Adipocyte (in vitro differentiated cells): ENCODE data around the gene SIGLEC7.
A peak's percentile ranks its signal among the peaks of the same experiment; 100 is the strongest.
"Not testable (repeated sequence)": the region's sequence is repeated elsewhere in the genome, so short reads cannot be mapped to it uniquely, and the experiment has no call there.

Experiments
- DNase-seq: peaks from one replicate; pipeline ENCODE4 v3.0.0-alpha.2; 2015; ENCODE audit warnings: low read depth
- H3K27me3 ChIP-seq: replicated peaks from 2 replicates; pipeline ENCODE4 v1.7.0; 2013; ENCODE audit warnings: mild to moderate bottlenecking, low read length, moderate library complexity; ENCODE audit not compliant: control insufficient read depth, insufficient read depth
- H3K36me3 ChIP-seq: 2 replicates; pipeline ENCODE4 v1.7.0; 2013; ENCODE audit warnings: low read length, mild to moderate bottlenecking, moderate library complexity; ENCODE audit not compliant: control insufficient read depth, insufficient read depth, severe bottlenecking
- H3K4me1 ChIP-seq: 2 replicates; pipeline ENCODE4 v1.7.0; 2013; ENCODE audit warnings: mild to moderate bottlenecking, low read length, moderate library complexity; ENCODE audit not compliant: control insufficient read depth, insufficient read depth
- H3K4me3 ChIP-seq: 2 replicates; pipeline ENCODE4 v1.7.0; 2013; ENCODE audit warnings: mild to moderate bottlenecking, low read length, moderate library complexity
- H3K9ac ChIP-seq: 2 replicates; pipeline ENCODE4 v1.7.0; 2013; ENCODE audit warnings: mild to moderate bottlenecking, low read length, moderate library complexity
- H3K9me3 ChIP-seq: 2 replicates; pipeline ENCODE4 v1.7.0; 2013; ENCODE audit warnings: mild to moderate bottlenecking, low read length, moderate library complexity; ENCODE audit not compliant: control insufficient read depth

The SIGLEC7 gene

DNA sequence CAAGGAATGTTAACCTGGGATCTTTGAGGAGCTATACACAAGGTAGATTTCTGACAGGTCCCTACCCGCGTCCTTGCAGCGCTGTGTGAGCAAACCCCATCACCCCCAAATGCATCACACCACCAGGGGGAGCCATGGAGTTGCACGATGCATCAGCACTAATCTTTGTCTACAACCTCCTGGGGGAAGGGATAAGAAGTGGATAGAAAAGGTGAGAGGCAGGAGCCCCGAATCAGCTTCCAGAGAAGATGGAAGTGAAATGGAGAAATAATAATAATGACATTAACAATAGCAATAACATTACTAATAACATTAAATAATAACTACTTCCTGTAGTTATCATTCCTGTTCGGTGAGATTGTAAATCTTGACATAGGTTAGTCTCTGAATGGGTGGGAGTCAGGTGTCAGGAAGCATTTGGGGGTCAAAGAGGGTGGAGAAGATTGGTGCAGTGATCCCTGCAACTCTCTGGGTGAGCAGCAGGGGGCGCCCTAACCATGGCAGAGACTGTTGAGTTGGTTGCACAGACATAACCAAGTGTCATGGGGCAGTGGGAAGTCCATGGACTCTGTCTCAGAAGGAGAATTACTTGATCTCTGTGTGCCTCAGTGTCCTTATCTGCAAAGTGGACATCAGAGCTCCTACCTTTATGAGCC is 16.5 kb downstream of the SIGLEC7 start:
- no peak overlapping the region for H3K9ac ChIP-seq
- no peaks in the 10 kb centered on the region for H3K36me3 ChIP-seq
- H3K9me3 ChIP-seq = no peaks in the 10 kb centered on the region
- no peaks in the 10 kb centered on the region for H3K4me1 ChIP-seq
- H3K4me3 ChIP-seq = no peak overlapping the region
- peaks cover 39% of the 10 kb centered on the region for H3K27me3 ChIP-seq
- DNase-seq = peak; percentile 9

DNA sequence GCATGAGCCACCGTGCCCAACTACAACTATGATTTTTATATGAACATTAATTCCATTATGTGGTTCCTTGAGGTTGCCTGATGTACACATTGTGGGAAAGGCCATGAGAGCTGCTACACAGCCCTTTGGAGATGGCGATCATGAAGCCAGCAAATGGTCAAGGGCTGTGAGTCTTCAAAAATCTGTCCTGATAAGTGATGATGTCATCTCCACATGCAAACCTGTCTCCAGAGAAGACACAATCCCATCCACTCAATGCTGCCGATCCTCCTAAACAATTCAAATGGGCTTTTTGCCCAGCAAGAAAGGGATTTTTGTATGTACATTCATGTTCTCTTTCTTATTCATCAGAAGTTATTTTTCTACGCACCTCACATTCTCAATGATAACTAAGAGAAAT is 17.6 kb downstream of the SIGLEC7 start:
- H3K36me3 ChIP-seq = no peaks in the 10 kb centered on the region

DNA sequence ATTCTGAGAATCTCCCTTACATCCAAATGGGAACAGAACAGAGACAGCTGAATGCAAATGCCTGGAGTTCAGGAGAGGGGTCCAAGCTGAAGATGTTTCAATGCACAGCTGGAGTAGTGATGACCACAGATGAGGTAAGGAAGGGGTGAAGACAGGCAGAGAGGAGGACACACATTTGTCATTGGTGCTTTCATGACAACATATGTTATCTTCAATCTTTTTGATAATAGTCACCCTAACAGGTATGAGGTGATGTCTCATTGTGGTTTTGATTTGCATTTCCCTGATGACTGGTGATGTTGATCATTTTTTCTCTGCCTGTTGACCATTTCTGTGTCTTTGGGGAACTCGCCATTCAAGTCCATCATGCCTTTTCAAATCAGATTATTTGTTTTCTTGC is 19.2 kb downstream of the SIGLEC7 start:
- no peak for DNase-seq
- Histone ChIP-seq H3K27me3 (peaks cover 26% of the 10 kb centered on the region), H3K4me3 (no peak overlapping the region), H3K4me1 (no peaks in the 10 kb centered on the region), H3K9me3 (no peaks in the 10 kb centered on the region), H3K9ac (no peak overlapping the region), H3K36me3 (no peaks in the 10 kb centered on the region)

More for the DNA sequence above, 17.6 kb downstream of the SIGLEC7 start:
- Histone ChIP-seq H3K4me1 (no peaks in the 10 kb centered on the region), H3K27me3 (peaks cover 36% of the 10 kb centered on the region), H3K9ac (no peak overlapping the region), H3K4me3 (no peak overlapping the region), H3K9me3 (no peaks in the 10 kb centered on the region)
- DNase-seq = no peak

DNA sequence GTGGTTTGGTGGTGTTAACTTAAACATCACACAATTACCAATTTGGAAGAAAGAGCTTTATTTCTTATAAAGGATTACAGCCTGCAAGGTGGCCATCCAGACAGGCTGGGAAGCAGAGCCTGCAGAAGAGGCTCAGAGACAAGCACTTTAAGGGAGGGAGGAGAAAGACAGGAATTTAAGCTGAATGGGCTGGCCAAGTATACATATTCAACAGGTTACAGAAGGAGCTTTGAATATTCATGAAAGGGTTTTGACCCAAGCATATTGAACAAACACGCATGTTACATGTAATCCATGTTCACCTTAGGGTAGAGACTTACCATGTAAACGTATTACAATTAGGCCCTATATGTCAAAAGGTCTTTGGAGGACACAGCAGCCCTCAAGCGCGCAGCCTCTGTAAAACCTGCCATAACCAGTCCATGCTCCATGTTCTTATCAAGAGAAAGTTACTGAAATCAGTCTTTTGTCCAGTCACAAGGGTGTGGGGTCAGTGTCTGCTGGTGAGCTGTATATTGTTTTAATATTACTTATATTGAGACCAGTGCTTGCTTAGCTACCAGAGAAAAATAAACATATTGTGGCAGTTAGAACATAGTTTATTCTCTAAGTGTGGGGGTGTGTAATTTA is 19.9 kb downstream of the SIGLEC7 start:
- no peaks in the 10 kb centered on the region for H3K36me3 ChIP-seq
- no peaks in the 10 kb centered on the region for H3K9me3 ChIP-seq
- H3K9ac ChIP-seq = no peak overlapping the region
- H3K4me1 ChIP-seq = no peaks in the 10 kb centered on the region
- no peak for DNase-seq
- peaks cover 19% of the 10 kb centered on the region for H3K27me3 ChIP-seq
- H3K4me3 ChIP-seq = no peak overlapping the region

DNA sequence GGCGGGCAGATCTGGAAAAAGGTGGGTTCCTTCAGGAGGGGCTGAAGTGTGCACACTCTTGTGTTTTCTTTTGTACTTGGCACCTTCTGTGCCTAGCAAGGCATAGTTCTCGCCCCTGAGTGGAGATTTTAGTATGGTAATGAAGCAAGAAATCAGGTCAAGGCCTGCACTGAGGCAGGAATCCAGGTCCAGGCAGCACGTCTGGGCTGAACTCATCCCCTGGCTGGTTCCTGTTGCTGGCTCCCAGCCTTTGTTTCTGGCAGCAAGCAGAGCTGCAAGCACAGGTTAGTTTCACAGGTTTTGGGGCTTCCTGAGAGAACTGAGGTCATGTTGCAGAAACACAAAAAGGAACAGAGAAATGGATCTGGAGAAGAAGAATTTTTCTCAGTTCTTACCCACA is 21.2 kb downstream of the SIGLEC7 start:
- H3K9me3 ChIP-seq = no peaks in the 10 kb centered on the region
- H3K9ac ChIP-seq = no peak overlapping the region
- peaks cover 20% of the 10 kb centered on the region for H3K27me3 ChIP-seq
- no peak for DNase-seq
- H3K4me3 ChIP-seq = no peak overlapping the region
- H3K4me1 ChIP-seq = no peaks in the 10 kb centered on the region
- no peaks in the 10 kb centered on the region for H3K36me3 ChIP-seq

DNA sequence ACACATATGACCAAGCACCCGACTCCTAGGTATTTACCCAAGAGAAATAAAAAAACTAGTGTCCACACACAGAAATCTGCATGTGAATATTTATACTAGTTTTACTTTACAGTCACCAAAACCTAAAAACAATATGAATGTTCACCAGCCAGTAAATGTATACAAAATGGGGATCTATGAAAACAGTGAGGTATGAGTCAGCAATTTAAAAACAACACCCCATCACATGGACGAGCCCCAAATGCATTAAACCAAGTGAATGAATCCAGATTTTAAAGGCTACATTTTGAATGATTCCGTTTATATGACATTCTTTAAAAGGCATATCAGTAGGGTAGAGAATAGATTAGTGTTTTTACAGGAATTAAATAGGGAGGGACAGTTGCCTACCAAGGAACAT is 22.1 kb downstream of the SIGLEC7 start:
- Histone ChIP-seq H3K4me1 (no peaks in the 10 kb centered on the region), H3K27me3 (peaks cover 23% of the 10 kb centered on the region), H3K9me3 (no peaks in the 10 kb centered on the region), H3K4me3 (no peak overlapping the region), H3K36me3 (no peaks in the 10 kb centered on the region), H3K9ac (no peak overlapping the region)
- DNase-seq = no peak

DNA sequence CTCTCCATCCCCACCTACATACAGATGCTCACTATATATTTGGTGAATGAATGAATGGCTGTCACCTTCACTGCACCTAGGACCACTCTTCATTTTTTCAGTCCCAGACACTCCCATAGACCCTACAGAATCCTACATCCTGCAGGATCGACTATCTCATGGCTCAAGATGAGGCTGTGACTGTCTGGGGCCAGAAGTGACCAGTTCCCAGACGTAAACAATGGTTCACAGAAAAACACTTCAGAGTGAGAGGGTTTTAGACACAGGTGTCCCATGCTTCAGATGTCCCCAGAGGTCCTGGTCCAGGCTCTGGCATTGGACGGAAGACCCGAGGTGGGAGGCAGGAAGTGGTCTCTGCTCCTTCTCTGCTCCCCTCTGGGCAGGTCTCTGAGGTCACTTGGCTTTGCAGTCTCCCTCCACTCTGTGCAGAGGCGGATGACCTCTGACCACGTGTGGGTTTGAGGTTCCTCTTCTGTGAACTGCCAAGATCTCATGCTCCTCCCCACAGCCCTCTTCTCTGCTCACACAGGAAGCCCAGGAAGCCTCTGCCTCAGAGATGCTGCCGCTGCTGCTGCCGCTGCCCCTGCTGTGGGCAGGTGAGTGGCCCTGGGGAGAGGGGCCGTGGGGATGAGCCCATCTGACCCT is 24.9 kb downstream of the SIGLEC7 start:
- H3K36me3 ChIP-seq = no peaks in the 10 kb centered on the region
- H3K9ac ChIP-seq = no peak overlapping the region
- no peaks in the 10 kb centered on the region for H3K4me1 ChIP-seq
- H3K27me3 ChIP-seq = peaks cover 33% of the 10 kb centered on the region
- DNase-seq = no peak
- H3K9me3 ChIP-seq = no peaks in the 10 kb centered on the region
- H3K4me3 ChIP-seq = no peak overlapping the region

DNA sequence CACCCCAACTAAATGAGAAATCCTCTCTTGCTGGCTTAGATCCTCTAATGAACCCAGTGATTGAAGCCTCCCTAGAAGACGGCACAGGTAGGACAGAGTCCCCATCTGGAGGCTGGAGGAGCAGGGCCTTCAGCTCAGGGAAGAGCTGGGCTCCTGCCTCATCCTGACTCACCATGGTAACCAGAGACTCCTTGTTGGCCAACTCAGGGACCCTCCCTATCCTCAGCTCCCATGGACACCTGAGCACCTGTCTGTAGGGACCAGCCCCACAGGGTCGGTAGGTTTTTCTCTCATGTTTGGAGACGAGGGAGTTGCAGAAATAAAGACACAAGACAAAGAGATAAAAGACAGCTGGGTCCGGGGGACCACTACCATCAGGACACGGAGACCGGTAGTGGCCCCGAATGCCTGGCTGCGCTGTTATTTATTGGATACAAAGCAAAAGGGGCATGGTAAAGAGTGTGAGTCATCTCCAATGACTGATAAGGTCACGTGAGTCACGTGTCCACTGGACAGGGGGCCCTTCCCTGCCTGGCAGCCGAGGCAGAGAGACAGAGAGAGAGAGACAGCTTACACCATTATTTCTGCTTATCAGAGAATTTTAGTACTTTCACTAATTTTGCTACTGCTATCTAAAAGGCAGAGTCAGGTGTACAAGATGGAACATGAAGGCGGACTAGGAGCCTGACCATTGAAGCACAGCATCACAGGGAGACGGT is 26.6 kb downstream of the SIGLEC7 start:
- H3K4me1 ChIP-seq = no peaks in the 10 kb centered on the region
- H3K27me3 ChIP-seq = peaks cover 49% of the 10 kb centered on the region
- H3K4me3 ChIP-seq = no peak overlapping the region
- H3K36me3 ChIP-seq = no peaks in the 10 kb centered on the region
- H3K9me3 ChIP-seq = no peaks in the 10 kb centered on the region
- DNase-seq = no peak
- no peak overlapping the region for H3K9ac ChIP-seq

DNA sequence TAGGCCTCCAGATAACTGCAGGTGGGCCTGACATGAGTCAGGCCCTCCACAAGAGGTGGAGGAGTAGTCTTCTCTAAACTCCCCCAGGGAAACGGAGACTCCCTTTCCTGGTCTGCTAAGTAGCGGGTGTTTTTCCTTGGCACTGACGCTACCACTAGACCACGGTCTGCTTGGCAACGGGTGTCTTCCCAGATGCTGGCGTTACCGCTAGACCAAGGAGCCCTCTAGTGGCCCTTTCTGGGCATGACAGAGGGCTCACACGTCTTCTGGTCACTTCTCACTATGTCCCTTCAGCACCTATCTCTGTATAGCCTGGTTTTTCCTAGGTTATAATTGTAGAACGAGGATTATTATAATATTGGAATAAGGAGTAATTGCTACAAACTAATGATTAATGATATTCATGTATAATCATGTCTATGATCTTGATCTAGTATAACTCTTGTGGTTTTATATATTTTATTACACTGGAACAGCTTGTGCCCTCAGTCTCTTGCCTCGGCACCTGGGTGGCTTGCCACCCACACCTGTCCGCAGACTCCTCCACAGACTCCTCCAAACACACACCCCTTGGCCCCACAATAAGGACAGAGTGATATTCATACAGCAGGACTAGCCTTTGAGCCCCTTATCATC is 27.3 kb downstream of the SIGLEC7 start:
- H3K4me1 ChIP-seq, H3K9ac ChIP-seq, H3K4me3 ChIP-seq, H3K9me3 ChIP-seq, H3K36me3 ChIP-seq: not testable (repeated sequence)
- peaks cover 54% of the 10 kb centered on the region for H3K27me3 ChIP-seq
- DNase-seq = peak; percentile 72

DNA sequence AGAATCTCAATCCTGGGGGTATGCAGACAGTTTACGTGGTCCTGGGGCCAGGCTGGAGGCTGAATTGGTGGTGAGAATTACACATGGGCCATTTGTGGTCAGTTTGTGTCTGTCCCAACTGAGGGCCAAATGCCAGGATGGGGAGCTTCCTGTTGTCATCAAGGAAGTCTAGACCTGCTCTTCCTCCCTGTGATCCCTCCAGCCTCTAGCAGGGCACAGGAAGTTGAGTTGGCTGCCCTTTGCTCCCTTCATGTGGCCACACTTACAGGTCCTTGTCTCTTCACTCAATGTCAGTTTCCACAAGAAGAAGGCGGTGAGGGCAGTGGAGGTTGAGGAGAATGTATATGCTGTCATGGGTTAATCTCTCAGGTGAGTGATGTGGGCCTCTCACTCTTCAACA is 30.1 kb downstream of the SIGLEC7 start:
- Histone ChIP-seq H3K27me3 (peaks cover 69% of the 10 kb centered on the region), H3K36me3 (no peaks in the 10 kb centered on the region), H3K4me1 (no peaks in the 10 kb centered on the region), H3K4me3 (no peak overlapping the region), H3K9me3 (no peaks in the 10 kb centered on the region), H3K9ac (no peak overlapping the region)
- no peak for DNase-seq

DNA sequence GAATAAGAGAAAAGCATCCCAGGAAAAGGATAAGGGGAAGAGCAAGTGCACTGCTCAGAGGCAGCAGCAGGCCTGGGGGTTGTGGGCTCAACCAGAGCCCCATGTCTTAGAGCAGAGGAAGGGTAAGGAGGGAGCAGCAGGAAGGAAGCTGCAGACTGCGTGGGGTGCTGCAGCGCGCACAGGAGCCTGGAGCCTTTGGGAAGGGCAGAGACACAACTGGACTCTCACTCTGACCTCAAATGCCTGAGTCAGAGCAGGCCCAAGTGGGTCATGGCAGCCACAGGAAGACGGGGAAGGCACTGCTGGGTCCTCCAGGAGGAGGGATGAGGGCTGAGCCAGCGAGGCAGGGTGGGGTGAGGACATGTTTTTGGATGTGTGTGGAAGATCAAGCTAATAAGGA is 31.6 kb downstream of the SIGLEC7 start:
- Histone ChIP-seq H3K4me1 (no peaks in the 10 kb centered on the region), H3K27me3 (peaks cover 67% of the 10 kb centered on the region), H3K9me3 (no peaks in the 10 kb centered on the region), H3K4me3 (no peak overlapping the region), H3K9ac (no peak overlapping the region), H3K36me3 (no peaks in the 10 kb centered on the region)
- DNase-seq = no peak
